ENCODE data around the gene SRPK3.
"Not testable (repeated sequence)": the region's sequence is repeated elsewhere in the genome, so short reads cannot be mapped to it uniquely, and the experiment has no call there.

Gene SRPK3

GRCh38 chrX:153780678-153781427 lies at the start of gene SRPK3:
Gene SRPK3, plus strand, starts transcription at chrX:153781041. Its CDS starts 46 bp downstream, at chrX:153781087.
- DNase-seq, result no peak

- no peak for DNase-seq
These were observed 49.6 kb upstream of the SRPK3 start for GRCh38 chrX:153731117-153731844.

- no peak for DNase-seq
These were observed 49.0 kb upstream of the SRPK3 start for GRCh38 chrX:153731845-153732215.

- no peak for DNase-seq
These were observed 48.4 kb upstream of the SRPK3 start for GRCh38 chrX:153732401-153732800.

- no peak for DNase-seq
These were observed 47.1 kb upstream of the SRPK3 start for GRCh38 chrX:153733651-153734240.

GRCh38 chrX:153734871-153735270 lies 46.0 kb upstream of the SRPK3 start:
- DNase-seq, result no peak

GRCh38 chrX:153735274-153735673 lies 45.6 kb upstream of the SRPK3 start:
- DNase-seq, result no peak

GRCh38 chrX:153736071-153736820 lies 44.6 kb upstream of the SRPK3 start:
- no peak for DNase-seq

GRCh38 chrX:153736871-153737441 lies 43.9 kb upstream of the SRPK3 start:
- DNase-seq, result peak; percentile 41

GRCh38 chrX:153738056-153738605 lies 42.7 kb upstream of the SRPK3 start:
- DNase-seq, result no peak

GRCh38 chrX:153739754-153740486 lies 40.9 kb upstream of the SRPK3 start:
- DNase-seq, result no peak

GRCh38 chrX:153740631-153741222 lies 40.1 kb upstream of the SRPK3 start:
- DNase-seq, result no peak

GRCh38 chrX:153741446-153741845 lies 39.4 kb upstream of the SRPK3 start:
- DNase-seq, result no peak

GRCh38 chrX:153742111-153742510 lies 38.7 kb upstream of the SRPK3 start:
- not testable (repeated sequence) for DNase-seq

- DNase-seq, result not testable (repeated sequence)
These were observed 37.9 kb upstream of the SRPK3 start for GRCh38 chrX:153742796-153743467.

GRCh38 chrX:153743468-153744209 lies 37.2 kb upstream of the SRPK3 start:
- DNase-seq, result not testable (repeated sequence)

- DNase-seq, result peak; percentile 44
These were observed 36.4 kb upstream of the SRPK3 start for GRCh38 chrX:153744210-153745066.

- DNase-seq, result not testable (repeated sequence)
These were observed 35.8 kb upstream of the SRPK3 start for GRCh38 chrX:153745067-153745433.

- DNase-seq, result no peak
These were observed 34.5 kb upstream of the SRPK3 start for GRCh38 chrX:153746359-153746758.
